K562 treated with DMSO at 1 percent for 12 hours (cell line): ENCODE measurements around the gene MTURN. TPM values are rescaled to one million over a fixed set of nuclear protein-coding genes. Genes with fewer than 3 reads are reported as not detected.

Experiments
- total RNA-seq: library from RNA; unstranded; fragments of 300-600 nt; gene quantifications from 2 replicates; pipeline ENCODE4 v1.2.3, GENCODE V29; 2022; ENCODE audit not compliant: insufficient read depth

The MTURN gene
- 2.6 and 6.5 TPM in 2 replicates for total RNA-seq

DNA sequence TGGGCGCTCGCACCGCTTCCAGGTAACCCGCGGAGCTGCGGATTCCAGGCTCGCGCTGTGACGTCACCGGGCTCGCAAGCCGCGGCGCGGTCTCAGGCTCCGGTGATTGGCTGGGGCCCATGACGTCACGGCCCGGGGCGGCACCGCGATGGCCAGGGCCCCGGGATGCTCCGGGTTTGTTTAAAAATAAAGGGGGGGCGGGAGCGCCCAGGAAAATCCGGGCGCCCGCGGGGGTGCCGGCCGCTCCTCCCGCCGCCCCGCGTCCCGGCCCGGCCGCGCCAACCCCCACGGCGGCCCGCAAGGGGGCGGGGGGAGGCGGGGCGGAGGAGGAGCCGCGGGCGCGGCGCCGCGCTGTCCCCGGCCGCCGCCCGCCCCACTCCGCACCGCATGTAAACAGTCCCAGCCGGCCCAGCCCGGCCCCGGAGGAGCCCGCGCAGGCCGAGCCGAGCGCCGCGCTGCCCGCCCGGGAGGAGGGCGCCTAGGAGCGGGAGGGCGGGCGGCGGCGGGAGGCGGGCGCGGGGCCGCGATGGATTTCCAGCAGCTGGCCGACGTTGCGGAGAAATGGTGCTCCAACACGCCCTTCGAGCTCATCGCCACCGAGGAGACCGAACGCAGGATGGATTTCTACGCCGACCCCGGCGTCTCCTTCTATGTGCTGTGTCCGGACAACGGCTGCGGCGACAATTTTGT, at the start of gene MTURN:
TSS of gene MTURN (plus strand) at position 376 of the 690 bp plus-strand sequence. CDS start at position 527, 151 bp downstream.

Other genes starting within 250 kb of the MTURN start
- gene SCRN1, start 145.2 kb upstream of the MTURN start, total RNA-seq = 0.68 TPM in 1 of 2 replicates, not detected in the other
- 2.8 and 11.2 TPM in 2 replicates for gene FKBP14, start 108.3 kb upstream of the MTURN start, total RNA-seq
- gene PLEKHA8, start 106.6 kb upstream of the MTURN start, total RNA-seq = 2.9 and 10.4 TPM in 2 replicates
- 6.4 and 13.9 TPM in 2 replicates for gene ZNRF2, start 149.6 kb downstream of the MTURN start, total RNA-seq